Measurements from ENCODE around the gene DOK6.

DNA sequence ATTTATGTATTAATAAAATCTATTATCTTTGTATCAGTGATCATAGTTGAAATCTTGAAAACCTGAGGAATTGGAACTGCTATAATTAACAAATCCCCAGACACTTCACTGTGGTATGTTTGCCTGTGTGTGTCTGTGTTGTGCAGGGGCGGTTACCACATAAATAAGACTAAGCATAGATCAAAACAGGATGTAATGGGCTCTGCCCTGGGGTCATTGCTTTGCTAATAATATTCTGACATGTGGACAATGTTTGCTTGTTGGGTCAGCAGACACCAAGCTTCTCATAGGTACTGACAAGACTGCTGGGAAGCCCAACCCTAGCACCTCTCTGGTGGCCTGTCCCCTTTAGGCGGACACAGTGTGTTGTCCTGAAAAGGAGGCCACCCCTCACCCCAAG lies 35.8 kb upstream of the DOK6 start:
- TF ChIP-seq POLR2AphosphoS5 (IDR thresholded peaks at IDR 0.05; ENCODE audit: borderline replicate concordance, low read depth, low read length) (no peak), EZH2 (IDR thresholded peaks at IDR 0.05) (no peak), FOXP2 (optimal IDR thresholded peaks at IDR 0.05; ENCODE audit: control extremely low read depth, extremely low read length, insufficient read depth) (no peak)
